Stimulated activated CD8-positive, alpha-beta memory T cell treated with anti-CD3 and anti-CD28 coated beads, Interleukin-4, amount 100 ng/mL, for 24 hours (primary cell): ENCODE results near the gene RRAGC.
A peak's percentile ranks its signal among the peaks of the same experiment; 100 is the strongest.

ENCODE experiments used
- DNase-seq: peaks from one replicate; pipeline ENCODE4 v3.0.0-alpha.2; 2020; ENCODE audit warnings: low read depth

RRAGC gene

GRCh38 chr1:38859561-38860453 lies at the start of gene RRAGC:
Gene RRAGC (minus strand): TSS chr1:38859772. CDS start chr1:38859646, 126 bp downstream.
- DNase-seq, result peak; percentile 98

- no peak for DNase-seq
Observed at GRCh38 chr1:38908821-38909220, 49.2 kb upstream of the RRAGC start.

- no peak for DNase-seq
Observed at GRCh38 chr1:38905985-38906384, 46.4 kb upstream of the RRAGC start.

GRCh38 chr1:38899560-38899959 lies 40.0 kb upstream of the RRAGC start:
- no peak for DNase-seq

GRCh38 chr1:38898653-38899230 lies 39.2 kb upstream of the RRAGC start:
- DNase-seq, result no peak

- no peak for DNase-seq
Observed at GRCh38 chr1:38896169-38896568, 36.6 kb upstream of the RRAGC start.

DNA sequence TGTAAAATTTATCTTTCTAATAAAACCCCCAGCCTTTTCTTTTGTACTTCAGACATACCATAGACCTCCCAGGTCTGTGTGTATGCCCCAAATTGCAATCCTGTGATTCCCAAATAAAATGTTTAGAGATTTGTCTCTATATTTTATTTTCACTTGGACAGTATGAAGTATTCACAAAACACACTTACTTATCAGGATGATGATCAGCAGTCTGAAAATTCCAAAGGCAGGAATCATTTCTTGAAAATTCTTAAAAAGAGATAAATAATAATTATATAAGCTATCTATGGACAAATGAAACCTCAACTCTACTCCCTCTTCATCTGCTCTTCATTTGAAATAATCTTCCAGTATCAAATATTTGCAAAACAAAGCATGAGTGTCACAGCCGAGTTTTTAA lies 33.4 kb upstream of the RRAGC start:
- no peak for DNase-seq

- no peak for DNase-seq
Observed at GRCh38 chr1:38891753-38892152, 32.2 kb upstream of the RRAGC start.

GRCh38 chr1:38889589-38889988 lies 30.0 kb upstream of the RRAGC start:
- DNase-seq, result no peak

- no peak for DNase-seq
Observed at GRCh38 chr1:38888423-38889333, 29.1 kb upstream of the RRAGC start.

DNA sequence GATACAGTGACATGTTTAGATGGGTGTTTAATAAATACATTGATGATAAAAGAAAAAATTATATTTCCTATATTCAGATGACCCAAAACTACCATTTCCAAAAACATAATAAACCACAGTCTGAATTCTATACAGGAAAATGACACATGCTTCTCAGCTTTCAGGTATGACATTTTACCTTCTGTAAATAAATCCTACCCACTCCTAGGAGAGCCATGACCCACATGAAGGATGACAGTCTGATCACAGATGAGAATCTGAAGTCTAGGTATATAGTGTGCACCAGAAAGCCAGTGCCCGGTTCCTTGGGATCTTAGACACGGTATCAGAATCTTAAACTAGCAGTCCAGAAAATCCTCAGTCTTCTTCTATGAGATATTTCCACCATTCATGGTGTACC lies 25.5 kb upstream of the RRAGC start:
- DNase-seq, result no peak

GRCh38 chr1:38881487-38881886 lies 21.9 kb upstream of the RRAGC start, which contains the start of gene GJA9:
Gene GJA9 (minus strand): TSS chr1:38881587. CDS start chr1:38876098, 5,489 bp downstream.
- no peak for DNase-seq

DNA sequence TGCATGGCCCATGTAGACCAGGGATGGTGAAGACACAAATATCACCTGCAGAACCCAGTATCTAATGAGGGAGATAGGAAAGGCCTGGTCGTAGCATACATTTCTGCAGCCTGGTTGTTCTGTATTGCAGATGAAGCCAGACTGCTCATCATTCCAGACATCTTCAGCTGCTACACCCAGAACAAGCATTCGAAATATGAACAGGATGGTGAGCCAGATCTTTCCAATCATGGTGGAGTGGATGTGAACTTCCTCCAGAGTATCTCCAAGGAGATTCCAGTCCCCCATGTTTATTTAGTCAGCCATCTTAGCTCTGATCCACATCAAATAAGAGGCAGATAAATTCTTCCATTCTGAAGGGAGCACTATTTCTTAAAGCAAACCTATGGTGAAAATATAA lies 16.2 kb upstream of the RRAGC start:
- DNase-seq, result no peak

GRCh38 chr1:38873027-38873969 lies 13.7 kb upstream of the RRAGC start, which contains the start of gene MYCBP:
Gene MYCBP (minus strand): TSS chr1:38873348. CDS start chr1:38873305, 43 bp downstream.
- DNase-seq, result peak; percentile 95

- peak; percentile 13 for DNase-seq
Observed at GRCh38 chr1:38872401-38873026, 12.9 kb upstream of the RRAGC start.

DNA sequence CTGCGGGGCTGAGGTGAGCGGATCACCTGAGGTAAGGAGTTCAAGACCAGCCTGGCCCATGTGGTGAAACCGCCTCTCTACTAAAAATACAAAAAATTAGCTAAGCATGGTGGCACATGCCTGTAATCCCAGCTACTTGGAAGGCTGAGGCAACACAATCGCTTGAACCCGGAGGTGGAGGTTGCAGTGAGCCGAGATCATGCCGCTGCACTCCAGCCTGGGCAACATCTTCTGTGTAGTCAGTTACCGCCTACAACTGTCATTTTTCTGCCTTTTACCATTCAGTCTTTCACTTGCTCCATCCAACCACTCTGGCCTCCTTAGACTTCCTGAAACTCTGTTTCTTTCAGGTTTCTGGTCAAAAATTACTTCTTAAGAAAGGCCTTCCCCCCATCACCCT lies 11.4 kb upstream of the RRAGC start:
- DNase-seq, result no peak

DNA sequence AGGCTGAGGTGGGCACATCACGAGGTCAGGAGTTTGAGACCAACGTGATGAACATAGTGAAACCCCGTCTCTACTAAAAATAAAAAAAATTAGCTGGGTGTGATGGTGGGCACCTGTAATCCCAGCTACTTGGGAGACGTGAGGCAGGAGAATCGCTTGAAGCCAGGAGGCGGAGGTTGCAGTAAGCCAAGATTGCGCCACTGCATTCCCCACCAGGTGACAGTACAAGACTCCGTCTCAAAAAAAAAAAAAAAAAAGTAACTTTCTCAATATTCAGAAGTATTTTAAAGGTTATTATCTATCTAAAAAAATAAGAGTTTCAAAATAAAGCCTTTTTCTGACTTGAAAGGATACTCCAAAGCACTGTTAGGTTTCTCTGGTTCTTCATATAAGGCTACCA lies 7.6 kb upstream of the RRAGC start:
- DNase-seq, result no peak

- DNase-seq, result no peak
Observed at GRCh38 chr1:38865112-38865715, 5.6 kb upstream of the RRAGC start.

GRCh38 chr1:38860454-38860795 lies 853 bp upstream of the RRAGC start:
- no peak for DNase-seq

GRCh38 chr1:38858833-38859560 lies 575 bp downstream of the RRAGC start:
- DNase-seq, result peak; percentile 34
